K562 (cell line): ENCODE results near the gene KIR2DL4.
"Not testable (repeated sequence)": the region's sequence is repeated elsewhere in the genome, so short reads cannot be mapped to it uniquely, and the experiment has no call there.

Source experiments
- MXI1 ChIP-seq: IDR thresholded peaks from 2 replicates; pipeline ENCODE4 v1.6.1; 2011; ENCODE audit warnings: low read depth, mild to moderate bottlenecking, improper control_type of control experiment, low read length
- NUFIP1 ChIP-seq: fragments of 450-650 bp; IDR thresholded peaks from 2 replicates; pipeline ENCODE4 v1.6.1; 2018; ENCODE audit not compliant: partially characterized antibody
- TAF1 ChIP-seq: IDR thresholded peaks from 2 replicates; pipeline ENCODE4 v1.6.1; 2011; ENCODE audit warnings: mild to moderate bottlenecking, low read length, moderate library complexity; ENCODE audit not compliant: insufficient read depth, control insufficient read depth, severe bottlenecking; ENCODE audit errors: extremely low read depth
- TRIM24 ChIP-seq, 2 experiments: fragments of 450-650 bp; IDR thresholded peaks; 2 replicates each; pipeline ENCODE4 v1.6.1; 2016
- TF ChIP-seq, protein P1 (sequence below), 3 experiments: IDR thresholded peaks in 2 of 3; conservative IDR thresholded peaks in 1 of 3; 2 replicates each; pipeline ENCODE4 v1.5.1; 2011 to 2012; ENCODE audit warnings: low read length in 3 of 3, mild to moderate bottlenecking in 3 of 3, control low read depth in 2 of 3, improper control_type of control experiment in 1 of 3, inconsistent platforms in 1 of 3, low read depth in 1 of 3, mixed read lengths in 1 of 3, moderate library complexity in 1 of 3; ENCODE audit not compliant: insufficient read depth in 2 of 3

DNA sequence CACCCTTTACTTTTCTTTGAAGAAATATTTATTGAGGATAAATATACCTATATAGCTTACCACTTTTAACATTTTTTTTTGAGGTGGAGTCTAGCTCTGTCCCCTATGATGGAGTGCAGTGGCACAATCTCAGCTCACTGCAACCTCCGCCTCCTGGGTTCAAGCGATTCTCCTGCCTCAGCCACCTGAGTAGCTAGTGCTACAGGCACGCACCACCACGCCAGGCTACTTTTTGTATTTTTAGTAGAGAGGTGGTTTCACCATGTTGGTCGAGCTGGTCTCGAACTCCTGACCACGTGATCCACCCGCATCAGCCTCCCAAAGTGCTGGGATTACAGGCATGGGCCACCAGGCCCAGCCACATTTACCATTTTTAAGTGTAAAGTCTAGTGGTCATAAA, 27.6 kb upstream of the KIR2DL4 start:
- TF ChIP-seq NUFIP1; TRIM24 (IDR thresholded peaks at IDR 0.05); TAF1; MXI1: not testable (repeated sequence)
- TF ChIP-seq, protein P1, sequence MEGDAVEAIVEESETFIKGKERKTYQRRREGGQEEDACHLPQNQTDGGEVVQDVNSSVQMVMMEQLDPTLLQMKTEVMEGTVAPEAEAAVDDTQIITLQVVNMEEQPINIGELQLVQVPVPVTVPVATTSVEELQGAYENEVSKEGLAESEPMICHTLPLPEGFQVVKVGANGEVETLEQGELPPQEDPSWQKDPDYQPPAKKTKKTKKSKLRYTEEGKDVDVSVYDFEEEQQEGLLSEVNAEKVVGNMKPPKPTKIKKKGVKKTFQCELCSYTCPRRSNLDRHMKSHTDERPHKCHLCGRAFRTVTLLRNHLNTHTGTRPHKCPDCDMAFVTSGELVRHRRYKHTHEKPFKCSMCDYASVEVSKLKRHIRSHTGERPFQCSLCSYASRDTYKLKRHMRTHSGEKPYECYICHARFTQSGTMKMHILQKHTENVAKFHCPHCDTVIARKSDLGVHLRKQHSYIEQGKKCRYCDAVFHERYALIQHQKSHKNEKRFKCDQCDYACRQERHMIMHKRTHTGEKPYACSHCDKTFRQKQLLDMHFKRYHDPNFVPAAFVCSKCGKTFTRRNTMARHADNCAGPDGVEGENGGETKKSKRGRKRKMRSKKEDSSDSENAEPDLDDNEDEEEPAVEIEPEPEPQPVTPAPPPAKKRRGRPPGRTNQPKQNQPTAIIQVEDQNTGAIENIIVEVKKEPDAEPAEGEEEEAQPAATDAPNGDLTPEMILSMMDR (IDR thresholded peaks at IDR 0.05 in 2 of 3, conservative IDR thresholded peaks at IDR 0.05 in 1 of 3; ENCODE audit: insufficient read depth in 2 of 3, low read depth in 1 of 3, low read length in 3 of 3) = not testable (repeated sequence)
